HG03045 (cell line): ENCODE data around the gene SLX9.

Experiments used
- ATAC-seq: cut with Tn5 transposase; IDR thresholded peaks from one replicate; pipeline ENCODE4 v1.9.1; 2021; ENCODE audit warnings: mild to moderate bottlenecking, moderate library complexity; ENCODE audit not compliant: unreplicated experiment

Gene SLX9

GRCh38 chr21:44913425-44914175, 26.2 kb upstream of the SLX9 start:
- no peak for ATAC-seq

GRCh38 chr21:44914176-44914874, 25.5 kb upstream of the SLX9 start:
- no peak for ATAC-seq

DNA sequence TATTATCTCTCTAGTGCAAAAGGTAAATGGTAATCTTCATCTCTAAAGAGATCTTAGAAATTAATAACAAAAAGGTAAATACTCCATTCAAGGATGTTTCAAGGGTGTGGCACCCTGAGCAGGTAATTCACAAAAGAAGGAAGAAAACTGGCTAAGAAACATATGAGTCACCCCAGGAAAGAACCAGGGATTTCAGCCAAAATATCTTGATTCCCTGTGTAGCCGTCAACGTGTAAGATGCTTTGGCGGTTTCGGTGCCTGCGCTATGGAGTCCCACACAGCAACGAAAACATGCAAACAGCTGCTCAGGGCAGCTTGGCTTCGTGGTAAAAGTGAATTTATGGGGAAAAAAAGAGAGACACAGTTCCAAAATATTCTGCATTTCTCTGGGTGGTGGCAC, 22.9 kb upstream of the SLX9 start:
- no peak for ATAC-seq

DNA sequence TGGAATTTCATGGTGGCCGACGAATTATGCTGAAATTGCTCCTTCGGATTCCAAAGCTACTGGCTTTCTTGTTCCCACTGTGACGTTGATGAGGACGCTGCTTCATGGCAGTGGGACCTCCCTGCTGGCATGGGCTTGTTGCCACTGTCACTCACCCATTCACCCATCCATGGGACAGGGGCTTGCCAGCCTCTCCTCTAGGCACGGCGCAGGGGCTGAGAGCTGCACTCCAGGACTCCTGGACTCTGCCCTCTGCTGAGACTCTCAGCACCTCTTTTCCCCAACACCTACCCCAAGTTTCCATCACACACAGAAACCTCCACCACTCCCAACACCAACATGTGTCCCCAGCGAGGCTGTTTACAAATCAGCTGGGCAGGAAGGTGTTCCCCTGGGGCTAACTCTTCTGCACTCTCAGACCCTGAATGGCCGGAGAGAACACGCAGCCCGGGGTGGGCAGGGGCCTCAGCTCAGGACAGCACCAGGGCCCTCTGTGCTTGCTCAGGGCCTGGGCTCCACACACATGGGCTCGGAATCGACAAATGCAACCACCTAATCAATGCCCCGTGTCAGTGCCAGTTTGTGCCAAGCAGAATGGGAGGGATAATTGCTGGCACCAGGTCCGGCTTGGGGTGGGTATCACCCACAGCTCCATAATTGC, 22.3 kb upstream of the SLX9 start:
- no peak for ATAC-seq

DNA sequence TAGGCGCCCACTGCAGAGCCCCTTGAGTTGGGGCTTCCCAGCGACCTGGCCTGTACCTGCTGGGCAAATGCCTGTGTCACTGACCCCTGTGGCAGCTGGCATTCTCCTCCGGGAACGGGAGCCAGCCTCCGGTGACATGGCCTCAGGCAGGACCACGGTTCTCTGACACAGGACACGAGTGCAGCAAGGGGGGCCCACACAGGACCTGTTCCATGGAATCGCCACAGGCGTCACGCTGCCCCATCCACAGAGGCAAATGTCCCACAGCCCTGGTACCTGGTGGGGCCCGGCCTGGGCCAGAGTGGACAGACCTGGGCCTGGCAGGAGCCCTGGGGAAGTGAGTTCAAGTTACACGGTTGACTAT, 21.7 kb upstream of the SLX9 start:
- no peak for ATAC-seq

DNA sequence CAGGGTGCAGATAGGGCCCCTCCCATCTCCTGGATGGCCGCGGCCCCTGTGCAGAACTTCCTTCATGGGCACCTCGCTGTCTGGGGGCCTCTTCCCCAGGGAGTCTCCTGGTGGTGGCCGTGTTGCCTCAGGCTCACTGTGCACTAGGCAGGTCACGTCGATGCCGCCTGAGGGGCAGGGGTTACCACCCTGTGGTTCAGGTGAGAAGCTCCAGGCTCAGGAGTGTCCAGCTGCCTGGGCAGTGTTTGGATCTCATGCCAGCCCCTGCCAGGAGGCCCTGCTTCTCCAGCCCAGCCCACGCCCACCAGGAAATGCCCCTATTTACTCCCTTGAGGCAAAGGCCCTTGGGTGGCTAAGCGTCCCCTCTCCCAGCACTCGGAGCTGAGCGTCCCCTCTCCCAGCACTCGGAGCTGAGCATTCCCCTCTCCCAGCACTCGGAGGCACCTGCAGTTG, 21.2 kb upstream of the SLX9 start:
- no peak for ATAC-seq

DNA sequence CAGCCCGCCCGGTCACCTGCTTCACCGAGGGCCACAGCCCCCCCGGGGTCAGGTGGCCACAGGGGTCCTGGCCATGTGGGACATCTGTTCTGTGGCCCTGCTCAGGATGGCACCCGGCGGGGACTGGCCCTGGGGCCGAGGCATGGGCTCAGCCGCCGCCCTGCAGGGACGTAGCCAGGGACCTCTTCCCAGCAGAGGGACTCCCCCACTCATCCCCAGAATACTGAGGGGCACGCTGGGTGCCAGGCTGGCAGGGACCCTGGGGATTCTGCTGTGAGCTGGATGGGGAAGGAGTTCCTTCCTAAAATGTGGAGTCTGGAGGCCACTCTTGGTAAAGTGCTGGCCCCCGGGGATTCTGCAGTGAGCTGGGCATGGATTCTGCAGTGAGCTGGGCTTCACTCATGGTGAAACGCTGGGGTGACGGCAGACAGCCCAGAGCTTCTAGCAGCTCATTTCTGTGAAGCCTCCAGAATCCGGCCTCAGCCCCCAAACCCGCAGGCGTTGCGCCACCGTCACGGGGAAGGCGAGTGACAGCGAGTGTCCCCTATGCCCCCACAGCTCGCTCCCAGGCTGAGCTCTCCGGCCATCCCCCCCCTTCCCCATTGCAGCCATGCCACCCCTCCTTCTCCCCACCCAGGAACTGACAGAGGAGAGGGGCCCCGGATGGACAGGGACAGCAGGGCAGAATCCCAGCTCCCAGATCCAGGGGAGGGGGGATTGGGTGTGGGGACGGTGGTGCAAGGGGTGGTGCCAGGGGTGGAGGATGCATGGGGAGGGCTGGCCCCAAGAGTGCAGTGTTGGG, 20.5 kb upstream of the SLX9 start:
- no peak for ATAC-seq

DNA sequence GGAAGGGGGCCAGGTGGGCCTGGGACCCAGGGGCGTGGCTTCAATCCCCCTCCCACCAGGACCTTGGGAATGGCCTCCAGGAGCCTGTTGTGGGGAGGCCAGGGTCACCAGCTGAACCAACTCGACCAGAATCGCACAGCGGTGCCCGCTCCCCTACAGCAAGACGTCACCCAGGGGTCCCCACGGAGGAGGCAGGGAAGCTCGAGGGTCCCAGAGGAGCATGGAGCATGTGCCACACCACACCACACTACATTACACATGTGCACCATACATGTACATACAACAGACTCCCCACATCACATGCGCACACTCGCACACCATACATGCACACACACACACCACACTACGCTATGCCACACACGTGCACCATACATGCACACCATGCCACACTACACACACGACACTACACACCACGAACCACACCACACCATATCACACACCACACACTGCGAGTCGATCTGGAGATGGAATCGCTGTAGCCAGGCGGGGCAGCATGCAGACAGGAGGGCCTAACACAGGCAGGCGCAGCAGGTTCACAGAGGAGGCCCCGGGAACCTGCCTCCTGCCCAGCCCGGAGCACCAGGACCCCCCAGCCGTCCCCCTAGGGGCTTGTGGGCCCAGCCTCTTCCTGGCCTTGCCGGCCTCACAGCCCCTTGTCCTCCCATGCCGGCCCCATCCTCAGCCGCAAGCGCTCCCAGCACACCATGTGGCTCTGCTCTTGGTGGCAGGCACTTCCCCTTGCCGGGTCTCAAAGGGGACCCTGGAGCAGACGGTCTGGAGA, 19.7 kb upstream of the SLX9 start:
- no peak for ATAC-seq

DNA sequence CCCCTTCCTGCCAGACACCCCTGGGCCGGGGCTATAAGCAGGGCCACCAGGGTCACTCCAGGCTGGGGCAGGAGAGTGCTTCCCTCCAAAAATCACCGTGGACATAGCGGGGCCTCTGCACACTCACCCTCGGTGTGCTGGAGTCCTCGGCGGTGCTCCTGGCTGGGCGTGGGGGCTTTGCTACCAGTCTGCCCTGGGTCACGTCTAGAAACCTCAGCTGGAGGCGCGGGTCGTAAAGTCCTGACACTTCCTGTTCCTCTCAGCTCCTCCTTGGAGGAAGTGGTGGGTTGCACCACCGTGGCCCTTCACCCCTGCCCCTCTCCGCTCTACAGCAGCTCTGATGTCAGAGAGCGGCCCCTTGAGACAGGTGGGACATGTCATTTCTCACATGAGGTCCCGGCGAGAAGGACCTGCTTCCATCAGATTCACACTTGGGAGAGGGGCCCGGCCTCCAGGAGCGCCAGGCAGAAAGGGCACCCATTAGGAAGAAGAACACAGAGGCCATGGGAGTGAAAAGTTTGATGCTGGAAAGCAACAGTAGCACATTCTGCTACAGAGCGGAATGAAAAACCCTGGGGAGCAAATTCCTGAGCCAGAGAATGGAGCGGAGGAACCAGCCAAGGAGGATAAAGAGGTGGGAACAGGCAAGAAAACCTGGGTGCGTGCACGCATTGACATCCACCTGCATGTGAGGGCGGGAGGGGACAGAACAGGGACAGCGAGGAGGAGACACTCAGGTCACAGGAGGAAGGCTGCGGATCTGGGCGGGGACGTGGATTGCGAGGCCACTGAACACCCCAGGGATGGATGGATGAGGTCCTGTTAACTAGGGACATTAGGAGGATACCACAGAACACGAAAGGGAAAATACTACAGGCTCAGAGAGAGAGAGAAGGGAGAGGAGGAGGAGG, 18.9 kb upstream of the SLX9 start, which contains the start of gene ITGB2:
TSS of gene ITGB2 (minus strand) at position 206 of the 911 bp plus-strand sequence. CDS start 10,117 bp downstream, outside the sequence.
- no peak for ATAC-seq

- ATAC-seq, result no peak
These were observed 17.9 kb upstream of the SLX9 start for GRCh38 chr21:44921928-44922327.

DNA sequence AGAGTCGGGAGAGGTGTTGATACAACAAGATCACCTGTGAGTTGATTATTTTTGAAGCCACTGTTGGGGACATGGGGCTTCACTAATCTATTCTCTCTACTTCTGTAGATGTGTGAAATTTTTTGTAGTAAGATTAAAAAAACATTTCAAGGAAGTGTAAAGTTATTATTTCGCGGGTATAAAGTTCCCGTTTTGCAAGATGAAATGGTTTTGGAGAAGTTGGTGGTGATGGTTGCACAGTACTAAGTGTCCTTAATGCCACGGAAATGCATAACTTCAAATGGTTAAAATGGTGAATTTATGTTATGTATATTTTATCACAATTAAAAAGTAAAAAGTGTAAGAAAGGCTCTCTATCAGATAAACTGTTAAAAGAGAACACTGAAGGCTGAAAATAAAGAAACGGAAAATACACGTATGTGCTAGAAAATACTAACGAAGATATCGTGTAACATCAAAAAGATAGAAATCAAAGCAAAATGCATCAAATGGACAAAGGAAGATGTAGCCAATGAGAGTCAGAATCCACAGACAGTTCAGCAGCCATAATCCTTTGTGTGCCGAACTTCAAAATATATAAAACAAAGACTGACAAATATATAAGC, 16.2 kb upstream of the SLX9 start:
- no peak for ATAC-seq

- no peak for ATAC-seq
These were observed 15.0 kb upstream of the SLX9 start for GRCh38 chr21:44924606-44925377.

DNA sequence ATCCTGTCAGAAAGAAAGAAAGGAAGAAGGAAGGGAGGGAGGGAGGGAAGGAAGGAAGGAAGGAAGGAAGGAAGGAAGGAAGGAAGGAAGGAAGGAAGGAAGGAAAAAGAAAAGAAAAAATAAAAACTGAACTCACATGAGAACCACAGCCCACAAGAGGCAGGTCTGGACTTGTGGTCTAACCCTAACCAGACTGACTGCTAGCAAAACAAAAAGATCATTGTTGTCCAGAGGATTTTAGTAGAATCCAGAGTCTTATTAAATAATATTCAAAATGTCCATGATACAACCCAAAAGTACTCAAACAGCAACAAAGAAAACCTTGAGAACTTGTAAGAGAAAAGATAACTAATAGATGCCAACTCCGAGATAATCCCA, 14.5 kb upstream of the SLX9 start:
- no peak for ATAC-seq

DNA sequence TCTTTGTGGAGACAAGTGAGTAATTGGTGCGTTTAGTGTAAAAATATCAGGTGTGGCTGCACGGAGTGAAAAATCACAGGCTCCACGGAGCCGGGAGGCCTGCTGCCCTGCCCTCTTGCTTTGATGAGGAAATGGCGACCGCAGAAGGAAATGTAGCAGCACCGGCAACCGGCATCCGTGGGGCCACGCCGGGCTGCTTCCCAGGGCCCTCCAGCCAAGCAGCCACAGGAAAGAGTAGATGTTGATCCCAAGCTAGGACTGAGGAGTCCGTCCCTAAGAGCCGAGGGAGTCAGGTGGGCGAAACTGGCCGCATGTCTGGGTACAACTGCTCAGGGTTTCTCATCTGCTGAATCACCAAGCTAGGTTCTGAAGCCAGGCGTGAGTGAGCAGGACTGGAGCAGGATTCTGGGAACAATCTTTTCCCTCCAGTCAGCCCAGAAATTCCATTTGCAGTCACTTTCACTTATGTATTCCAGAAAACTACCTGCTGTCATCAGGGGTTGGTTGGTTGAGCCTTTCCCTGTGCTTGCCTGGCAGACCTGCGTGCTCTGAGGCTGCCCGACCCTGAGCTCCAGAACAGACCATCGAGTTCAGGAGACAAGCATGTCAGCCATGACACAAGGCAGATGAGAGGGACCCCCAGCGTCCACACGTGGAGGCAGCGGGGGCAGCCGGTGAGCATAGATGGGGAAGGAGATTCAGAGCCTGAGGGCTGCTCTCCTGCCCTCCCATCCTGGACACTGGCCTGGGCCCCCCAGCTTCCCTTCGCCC, 13.3 kb upstream of the SLX9 start:
- ATAC-seq, result no peak

DNA sequence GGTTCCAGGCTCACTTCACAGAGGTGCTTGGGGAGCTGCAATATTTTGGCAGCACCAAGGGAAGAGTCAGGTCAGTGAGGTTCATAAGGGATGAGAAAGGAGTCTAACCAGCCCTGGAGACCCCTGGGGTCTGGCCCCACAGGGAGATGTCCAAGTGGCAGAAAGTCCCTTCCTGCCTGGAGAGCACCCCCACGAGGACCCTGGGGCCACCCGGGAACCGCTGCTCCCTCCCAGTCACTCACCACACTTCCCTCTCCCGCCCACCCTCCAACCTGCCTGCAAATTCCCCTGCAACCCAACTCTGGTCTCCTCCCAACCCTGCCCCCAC, 12.6 kb upstream of the SLX9 start:
- no peak for ATAC-seq

DNA sequence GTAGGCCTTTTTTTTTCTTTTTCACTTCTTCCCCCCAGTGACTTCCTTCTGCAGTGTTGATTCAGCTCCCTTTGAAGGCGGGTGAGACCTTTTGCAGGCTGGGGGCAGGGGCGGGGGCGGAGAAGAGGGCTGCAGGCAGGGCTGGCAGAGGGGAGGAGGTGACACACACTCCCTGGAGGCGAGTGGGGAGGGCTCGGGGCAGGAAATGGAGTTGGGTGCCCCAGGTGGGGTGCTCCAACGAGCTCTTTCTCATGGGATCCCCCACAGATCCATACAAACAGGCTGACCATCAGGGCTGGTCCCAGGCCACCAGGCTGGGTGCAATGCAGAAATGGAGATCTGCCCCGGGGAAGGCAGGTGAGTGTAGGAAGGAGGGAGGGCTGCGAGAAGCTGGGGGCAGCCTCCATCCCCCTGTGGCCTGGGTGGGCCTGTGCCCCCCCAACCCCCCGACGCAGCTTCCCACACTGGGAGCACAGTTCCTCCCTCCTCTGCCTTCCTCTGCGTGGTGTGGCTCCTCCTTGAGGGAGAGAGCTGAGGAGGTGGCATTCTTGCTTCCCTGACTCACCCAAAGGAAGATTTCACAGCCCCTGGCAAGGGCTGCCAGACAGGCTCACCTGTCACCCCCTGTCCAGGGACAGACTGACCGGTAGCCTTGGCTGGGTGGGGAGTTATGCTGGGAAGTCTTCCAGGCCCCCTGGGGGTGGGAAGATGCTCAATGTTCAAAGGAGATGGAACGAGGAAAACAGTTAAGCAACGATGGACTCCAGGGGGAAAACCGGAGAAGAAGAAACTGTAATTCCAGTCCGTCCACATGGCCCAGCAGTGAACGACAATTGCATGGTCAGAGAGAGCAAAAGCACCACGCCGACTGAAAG, 12.0 kb upstream of the SLX9 start:
- no peak for ATAC-seq
